HEK293T (cell line): ENCODE measurements around the gene UHRF1.
"Not testable (repeated sequence)": the region's sequence is repeated elsewhere in the genome, so short reads cannot be mapped to it uniquely, and the experiment has no call there.

Source experiments
- CTCF ChIA-PET: fragments of 350-600 bp; formaldehyde crosslinking; extraction: SDS; loops from one replicate; lab custom pipeline; 2021; ENCODE audit warnings: antibody characterized with exemption, inconsistent platforms; lab: Yijun Ruan, JAX
- POLR2A ChIA-PET: fragments of 350-600 bp; formaldehyde crosslinking; extraction: SDS; loops from one replicate; lab custom pipeline; 2020; ENCODE audit warnings: antibody characterized with exemption, inconsistent platforms; lab: Yijun Ruan, JAX
- DNase-seq: peaks from one replicate; pipeline ENCODE4 v3.0.0; 2012; ENCODE audit warnings: mixed read lengths; ENCODE audit errors: extremely low spot score
- ARNT ChIP-seq: fragments of 450-650 bp; IDR thresholded peaks from 2 replicates; pipeline ENCODE4 v1.6.1; 2017; ENCODE audit warnings: mild to moderate bottlenecking
- BHLHE40 ChIP-seq: fragments of 450-650 bp; IDR thresholded peaks from 2 replicates; pipeline ENCODE4 v1.6.1; 2016; ENCODE audit warnings: mild to moderate bottlenecking, moderate library complexity, borderline replicate concordance
- CTBP1 ChIP-seq: fragments of 450-650 bp; IDR thresholded peaks from 2 replicates; pipeline ENCODE4 v1.6.1; 2016; ENCODE audit warnings: borderline replicate concordance
- ELF4 ChIP-seq: fragments of 450-650 bp; IDR thresholded peaks from 2 replicates; pipeline ENCODE4 v1.6.1; 2017; ENCODE audit warnings: antibody characterized with exemption
- FOXA1 ChIP-seq: fragments of 450-650 bp; IDR thresholded peaks from 2 replicates; pipeline ENCODE4 v1.6.1; 2016; ENCODE audit warnings: mild to moderate bottlenecking
- FOXK2 ChIP-seq: fragments of 450-650 bp; IDR thresholded peaks from 2 replicates; pipeline ENCODE4 v1.6.1; 2016; ENCODE audit warnings: mild to moderate bottlenecking
- FOXM1 ChIP-seq: fragments of 450-650 bp; IDR thresholded peaks from 2 replicates; pipeline ENCODE4 v1.6.1; 2017; ENCODE audit warnings: mild to moderate bottlenecking, borderline replicate concordance
- HDGF ChIP-seq: fragments of 450-650 bp; IDR thresholded peaks from 2 replicates; pipeline ENCODE4 v1.6.1; 2017; ENCODE audit warnings: antibody characterized with exemption, borderline replicate concordance
- L3MBTL2 ChIP-seq: fragments of 450-650 bp; conservative IDR thresholded peaks from 2 replicates; pipeline ENCODE4 v1.6.1; 2016; ENCODE audit warnings: mild to moderate bottlenecking
- LEF1 ChIP-seq: fragments of 450-650 bp; IDR thresholded peaks from 2 replicates; pipeline ENCODE4 v1.6.1; 2017; ENCODE audit warnings: mild to moderate bottlenecking, borderline replicate concordance
- NFRKB ChIP-seq: fragments of 450-650 bp; IDR thresholded peaks from 2 replicates; pipeline ENCODE4 v1.6.1; 2016; ENCODE audit warnings: mild to moderate bottlenecking, moderate library complexity
- PKNOX1 ChIP-seq: fragments of 450-650 bp; IDR thresholded peaks from 2 replicates; pipeline ENCODE4 v1.6.1; 2016
- SP1 ChIP-seq: fragments of 450-650 bp; IDR thresholded peaks from 2 replicates; pipeline ENCODE4 v1.6.1; 2017
- SUZ12 ChIP-seq: fragments of 450-650 bp; IDR thresholded peaks from 2 replicates; pipeline ENCODE4 v1.6.1; 2016; ENCODE audit warnings: mild to moderate bottlenecking
- TARDBP ChIP-seq: fragments of 450-650 bp; IDR thresholded peaks from 2 replicates; pipeline ENCODE4 v1.6.1; 2016
- ZNF384 ChIP-seq: fragments of 450-650 bp; IDR thresholded peaks from 2 replicates; pipeline ENCODE4 v1.6.1; 2016

Gene UHRF1

GRCh38 chr19:4939466-4939865 lies 30.2 kb downstream of the UHRF1 start:
- DNase-seq = no peak
- POLR2A ChIA-PET = no interaction called here
- TF ChIP-seq PKNOX1 (no peak), LEF1 (no peak), FOXK2 (no peak), ARNT (no peak), FOXM1 (no peak), SUZ12 (no peak), L3MBTL2 (no peak), BHLHE40 (no peak), ELF4 (no peak), NFRKB (no peak), CTBP1 (no peak), SP1 (no peak), ZNF384 (no peak), TARDBP (no peak), FOXA1 (no peak), HDGF (no peak)
- CTCF ChIA-PET = no interaction called here

- POLR2A ChIA-PET, DNase-seq: not testable (repeated sequence)
- CTCF ChIA-PET = interaction anchor here (0.6 to 1.1 kb wide), 2 partner anchors 14 to 208 kb away, joined by 4 to 6 read pairs; no protein-coding TSS in a partner anchor
Measured at GRCh38 chr19:4941638-4942169, 32.4 kb downstream of the UHRF1 start.

DNA sequence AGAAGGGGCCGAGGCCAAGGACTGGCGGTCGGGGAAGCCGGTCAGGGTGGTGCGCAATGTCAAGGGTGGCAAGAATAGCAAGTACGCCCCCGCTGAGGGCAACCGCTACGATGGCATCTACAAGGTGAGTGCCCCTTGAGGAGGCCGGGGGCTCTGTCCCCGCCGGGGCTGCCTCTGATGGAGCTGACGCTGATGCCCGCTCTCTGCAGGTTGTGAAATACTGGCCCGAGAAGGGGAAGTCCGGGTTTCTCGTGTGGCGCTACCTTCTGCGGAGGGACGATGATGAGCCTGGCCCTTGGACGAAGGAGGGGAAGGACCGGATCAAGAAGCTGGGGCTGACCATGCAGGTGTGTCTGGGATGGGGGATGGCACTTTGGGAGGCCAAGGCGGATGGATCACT lies 41.3 kb downstream of the UHRF1 start:
- POLR2A ChIA-PET = not testable (repeated sequence)

GRCh38 chr19:4951656-4952055 lies 42.4 kb downstream of the UHRF1 start:
- DNase-seq = no peak
- TF ChIP-seq SP1 (no peak), TARDBP (no peak), FOXM1 (no peak), NFRKB (no peak), LEF1 (no peak), L3MBTL2 (no peak), ARNT (no peak), HDGF (no peak)
- POLR2A ChIA-PET = no interaction called here
- CTCF ChIA-PET = interaction anchor here (0.7 kb wide), 1 partner anchor 29 kb away, joined by 3 read pairs; no protein-coding TSS in a partner anchor

More for the DNA sequence above, 41.3 kb downstream of the UHRF1 start:
- DNase-seq, CTCF ChIA-PET: not testable (repeated sequence)

DNA sequence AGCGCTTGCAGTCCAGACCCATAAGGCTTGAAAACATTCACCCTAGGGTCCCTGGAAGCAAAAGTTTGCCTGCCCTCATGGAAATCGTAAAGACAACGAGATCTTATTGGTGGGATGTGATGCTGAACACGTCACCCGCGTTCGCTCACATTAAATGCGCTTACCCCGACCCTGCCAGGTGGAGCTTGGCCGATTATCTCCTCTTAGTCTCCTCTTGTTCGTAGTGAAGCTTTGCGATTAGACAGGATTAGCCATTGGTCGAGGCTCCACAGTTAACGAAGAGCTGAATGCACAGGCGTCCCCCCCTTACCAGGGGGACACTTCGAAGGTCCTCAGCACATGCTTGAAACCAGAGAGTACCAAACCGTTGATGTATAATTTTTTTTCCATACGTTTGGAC lies 43.6 kb downstream of the UHRF1 start:
- CTCF ChIA-PET = no interaction called here
- POLR2A ChIA-PET = no interaction called here

DNA sequence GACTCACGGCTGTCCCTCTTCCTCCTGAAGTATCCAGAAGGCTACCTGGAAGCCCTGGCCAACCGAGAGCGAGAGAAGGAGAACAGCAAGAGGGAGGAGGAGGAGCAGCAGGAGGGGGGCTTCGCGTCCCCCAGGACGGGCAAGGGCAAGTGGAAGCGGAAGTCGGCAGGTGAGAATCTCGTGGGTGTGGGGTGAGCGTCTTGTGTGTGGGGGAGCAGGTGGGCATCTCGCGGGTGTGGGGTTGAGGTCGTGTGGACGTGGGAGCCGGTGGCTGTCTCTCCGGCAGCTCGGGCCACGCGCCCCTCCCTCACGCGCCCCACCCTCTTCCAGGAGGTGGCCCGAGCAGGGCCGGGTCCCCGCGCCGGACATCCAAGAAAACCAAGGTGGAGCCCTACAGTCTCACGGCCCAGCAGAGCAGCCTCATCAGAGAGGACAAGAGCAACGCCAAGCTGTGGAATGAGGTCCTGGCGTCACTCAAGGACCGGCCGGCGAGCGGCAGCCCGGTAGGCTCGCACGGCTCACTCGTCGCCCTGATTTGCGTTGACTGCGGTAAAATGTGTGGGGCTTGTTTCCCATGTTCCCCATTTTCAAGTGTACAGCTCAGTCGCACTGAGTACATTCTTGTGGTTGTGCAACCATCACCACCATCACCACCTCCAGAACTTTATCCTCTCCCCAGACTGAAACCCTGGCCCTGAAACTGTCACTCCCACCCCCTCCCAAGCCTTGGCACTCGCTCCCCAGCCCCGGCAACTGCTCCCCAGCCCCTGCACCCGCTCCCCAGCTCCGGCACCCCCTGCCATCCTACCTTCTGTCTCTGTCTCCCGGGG lies 45.2 kb downstream of the UHRF1 start:
- POLR2A ChIA-PET, DNase-seq: not testable (repeated sequence)
- CTCF ChIA-PET = interaction anchor here (0.9 kb wide), 1 partner anchor 13 kb away, joined by 6 read pairs; no protein-coding TSS in a partner anchor

More for the DNA sequence above, 43.6 kb downstream of the UHRF1 start:
- no peak for DNase-seq
- TF ChIP-seq ARNT (no peak), HDGF (no peak), SUZ12 (no peak), FOXM1 (no peak), PKNOX1 (no peak), LEF1 (no peak), TARDBP (no peak)

- ChIA-PET POLR2A (no interaction called here), CTCF (interaction anchor here (0.9 kb wide), 1 partner anchor 14 kb away, joined by 6 read pairs; no protein-coding TSS in a partner anchor)
- no peak for DNase-seq
- no peak for TF ChIP-seq BHLHE40
- TF ChIP-seq CTBP1 = no peak
- TF ChIP-seq L3MBTL2 = no peak
- no peak for TF ChIP-seq FOXK2
- TF ChIP-seq FOXM1 = no peak
Measured at GRCh38 chr19:4955274-4955673, 46.0 kb downstream of the UHRF1 start.

DNA sequence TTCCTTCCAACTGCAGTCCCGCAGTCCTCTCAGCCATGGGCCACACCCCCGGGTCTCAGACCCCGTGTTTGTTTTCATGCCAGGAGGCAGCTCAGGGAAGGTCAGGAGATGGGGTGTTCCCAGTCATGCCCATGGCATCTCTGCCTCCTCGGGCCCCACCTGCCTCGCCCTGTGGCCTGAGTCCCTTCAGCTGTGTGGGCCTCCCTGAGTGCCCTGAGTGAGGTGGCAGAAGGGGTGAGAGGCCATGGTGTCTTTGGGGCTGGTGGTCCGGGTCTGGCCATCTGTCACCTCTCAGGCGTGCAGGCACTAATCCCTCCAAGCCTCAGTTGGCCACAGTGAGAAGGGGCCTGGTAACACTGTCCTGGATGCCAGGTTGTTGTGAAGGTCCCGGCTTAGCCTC lies 48.7 kb downstream of the UHRF1 start:
- no peak for DNase-seq
- POLR2A ChIA-PET = no interaction called here
- TF ChIP-seq L3MBTL2 = no peak
- no peak for TF ChIP-seq LEF1
- TF ChIP-seq SP1 = no peak
- no peak for TF ChIP-seq CTBP1
- no peak for TF ChIP-seq ELF4
- TF ChIP-seq HDGF = no peak
- no peak for TF ChIP-seq FOXK2
- no peak for TF ChIP-seq ZNF384
- TF ChIP-seq ARNT = no peak
- TF ChIP-seq SUZ12 = no peak
- TF ChIP-seq FOXA1 = no peak
- CTCF ChIA-PET = no interaction called here
